Measurements from ENCODE around the gene PREP.

The PREP gene

GRCh38 chr6:105302617-105303128, 100.2 kb downstream of the PREP start:
- no peak overlapping the region for H3K27ac ChIP-seq (ENCODE audit: extremely low read depth, low read depth, low read length)
- H3K4me1 ChIP-seq (ENCODE audit: control insufficient read depth, insufficient read depth, low read length), result no peaks in the 10 kb centered on the region
- no peak for TF ChIP-seq ZBTB6 (tag by site-specific recombination; IDR thresholded peaks at IDR 0.05)
- TF ChIP-seq GLIS2 (tag by site-specific recombination; IDR thresholded peaks at IDR 0.05), result no peak
- TF ChIP-seq ZNF335 (tag by site-specific recombination; conservative IDR thresholded peaks at IDR 0.05), result no peak
- peaks cover 0 to 25% of the 10 kb centered on the region in 2 experiments; a peak in 2 of 3 replicates for H3K36me3 ChIP-seq (ENCODE audit: control insufficient read depth in 2 of 2, insufficient read depth in 1 of 2, low read length in 2 of 2)
- ChIA-PET CTCF (interaction anchor here (0.6 to 1.3 kb wide), 5 partner anchors 15 to 420 kb away, joined by 3 to 7 read pairs (median 3); no protein-coding TSS in a partner anchor), POLR2A (no interaction called here)
- H3K4me3 ChIP-seq (ENCODE audit: low read depth, low read length), result no peak overlapping the region
- no peaks in the 10 kb centered on the region for H3K9me3 ChIP-seq (ENCODE audit: control insufficient read depth, insufficient read depth, low read depth, low read length)

- Histone ChIP-seq H3K4me1 (ENCODE audit: control insufficient read depth, insufficient read depth, low read length) (no peaks in the 10 kb centered on the region), H3K9me3 (ENCODE audit: control insufficient read depth, insufficient read depth, low read depth, low read length) (no peaks in the 10 kb centered on the region), H3K36me3 (ENCODE audit: control insufficient read depth in 2 of 2, insufficient read depth in 1 of 2, low read length in 2 of 2) (peaks cover 0 to 25% of the 10 kb centered on the region in 2 experiments; a peak in 1 of 3 replicates), H3K27ac (ENCODE audit: extremely low read depth, low read depth, low read length) (no peak overlapping the region), H3K4me3 (ENCODE audit: low read depth, low read length) (no peak overlapping the region)
- ChIA-PET POLR2A (interaction anchor here (1.3 kb wide), 1 partner anchor 165 kb away, joined by 3 read pairs; a partner anchor contains a TSS), CTCF (interaction anchor here (0.5 to 1.3 kb wide), 4 partner anchors 14 to 553 kb away, joined by 4 to 7 read pairs (median 4); no protein-coding TSS in a partner anchor)
- TF ChIP-seq HOXA7 (CRISPR knock-in tag; IDR thresholded peaks at IDR 0.05; ENCODE audit: borderline replicate concordance) (no peak), ZNF555 (tag by site-specific recombination; conservative IDR thresholded peaks at IDR 0.05) (no peak), SP2 (tag by site-specific recombination; IDR thresholded peaks at IDR 0.05) (no peak), ZNF701 (tag by site-specific recombination; IDR thresholded peaks at IDR 0.05) (no peak), ZNF138 (tag by site-specific recombination; IDR thresholded peaks at IDR 0.05; ENCODE audit: borderline replicate concordance) (no peak), ZNF18 (tag by site-specific recombination; IDR thresholded peaks at IDR 0.05) (no peak), ZBTB10 (tag by site-specific recombination; IDR thresholded peaks at IDR 0.05) (no peak), ZSCAN30 (tag by site-specific recombination; IDR thresholded peaks at IDR 0.05) (no peak), KLF7 (tag by site-specific recombination; IDR thresholded peaks at IDR 0.05; ENCODE audit: borderline replicate concordance) (no peak), ZNF146 (tag by site-specific recombination; IDR thresholded peaks at IDR 0.05) (no peak), ZNF449 (tag by site-specific recombination; IDR thresholded peaks at IDR 0.05) (no peak), ZSCAN18 (tag by site-specific recombination; IDR thresholded peaks at IDR 0.05) (no peak), ZNF214 (tag by site-specific recombination; IDR thresholded peaks at IDR 0.05; ENCODE audit: borderline replicate concordance) (no peak), ZBTB7A (tag by site-specific recombination; IDR thresholded peaks at IDR 0.05; ENCODE audit: low read depth) (no peak)
Observed at GRCh38 chr6:105301756-105302616, 100.9 kb downstream of the PREP start.
